Mucosa of gallbladder (tissue), 1 donor: ENCODE data around the gene ARL5C. TPM values are rescaled to one million over a fixed set of nuclear protein-coding genes. Genes with fewer than 3 reads are reported as not detected.

ENCODE experiments used
- DNase-seq: peaks from one replicate; pipeline ENCODE4 v3.0.0-alpha.2; 2020; ENCODE audit warnings: low spot score
- total RNA-seq: library from RNA; stranded (reverse); gene quantifications from one replicate; pipeline ENCODE4 v1.2.1, GENCODE V29; 2021
- donor health status: DM: no; HTN: no; CAD: no.

ARL5C gene
- total RNA-seq, 1 donor from 2014 or later = not detected

- DNase-seq = no peak
These were observed 1.5 kb upstream of the ARL5C start for GRCh38 chr17:39167476-39167875.

- DNase-seq = no peak
These were observed 725 bp upstream of the ARL5C start for GRCh38 chr17:39166437-39167335.

- DNase-seq = no peak
These were observed 652 bp downstream of the ARL5C start for GRCh38 chr17:39165178-39165840.

- DNase-seq = peak; percentile 86
These were observed 1.3 kb downstream of the ARL5C start for GRCh38 chr17:39164675-39165143.

GRCh38 chr17:39161962-39162361, 4.0 kb downstream of the ARL5C start:
- no peak for DNase-seq

GRCh38 chr17:39158623-39159022, 7.3 kb downstream of the ARL5C start:
- DNase-seq = no peak

GRCh38 chr17:39156491-39156890, 9.5 kb downstream of the ARL5C start:
- DNase-seq = no peak

- DNase-seq = no peak
These were observed 10.3 kb downstream of the ARL5C start for GRCh38 chr17:39155654-39156053.

GRCh38 chr17:39153599-39154051, 12.3 kb downstream of the ARL5C start:
- peak; percentile 95 for DNase-seq

GRCh38 chr17:39151943-39152818, 13.8 kb downstream of the ARL5C start:
- peak; percentile 32 for DNase-seq

GRCh38 chr17:39151150-39151942, 14.6 kb downstream of the ARL5C start, which contains the start of gene PLXDC1:
TSS of gene PLXDC1 (minus strand) at chr17:39151637. CDS start at chr17:39151437, 200 bp downstream.
- no peak for DNase-seq

GRCh38 chr17:39150795-39151149, 15.2 kb downstream of the ARL5C start:
- no peak for DNase-seq

GRCh38 chr17:39150104-39150634, 15.8 kb downstream of the ARL5C start:
- no peak for DNase-seq

GRCh38 chr17:39147221-39148185, 18.5 kb downstream of the ARL5C start:
- DNase-seq = no peak

GRCh38 chr17:39146273-39146672, 19.7 kb downstream of the ARL5C start:
- no peak for DNase-seq

- no peak for DNase-seq
These were observed 20.8 kb downstream of the ARL5C start for GRCh38 chr17:39145143-39145542.

- peak; percentile 91 for DNase-seq
These were observed 21.5 kb downstream of the ARL5C start for GRCh38 chr17:39144416-39144840.

- no peak for DNase-seq
These were observed 22.3 kb downstream of the ARL5C start for GRCh38 chr17:39143552-39144093.
